Small intestine (tissue), 16 donors: Measurements from ENCODE around the gene TET3. TPM values are rescaled to one million over a fixed set of nuclear protein-coding genes. Genes with fewer than 3 reads are reported as not detected.
"Not testable (repeated sequence)": the region's sequence is repeated elsewhere in the genome, so short reads cannot be mapped to it uniquely, and the experiment has no call there.

Experiments used
- DNase-seq, 2 donors: peaks; one replicate each; pipeline versions ENCODE4 v3.0.0 to v3.0.0-alpha.2; 2013
- FAIRE-seq: peaks from 2 replicates; lab custom pipeline; 2012; peaks lifted over from hg19 to GRCh38; lab: Jason Lieb, UNC
- H3K27ac ChIP-seq, 3 donors: one replicate each; pipeline ENCODE4 v1.5.1; 2013; ENCODE audit warnings: low read length in 2 of 3, mild to moderate bottlenecking in 2 of 3, control low read depth in 1 of 3, inconsistent platforms in 1 of 3, low read depth in 1 of 3, moderate library complexity in 1 of 3
- H3K27me3 ChIP-seq, 3 donors: one replicate each; pipeline ENCODE4 v1.6.1; 2013; ENCODE audit warnings: low read length in 3 of 3, inconsistent platforms in 1 of 3; ENCODE audit not compliant: control insufficient read depth in 3 of 3, insufficient read depth in 3 of 3
- H3K36me3 ChIP-seq, 3 donors: one replicate each; pipeline ENCODE4 v1.6.1; 2013; ENCODE audit warnings: low read length in 3 of 3, inconsistent platforms in 1 of 3, low read depth in 1 of 3, mild to moderate bottlenecking in 1 of 3, moderate library complexity in 1 of 3; ENCODE audit not compliant: control insufficient read depth in 3 of 3, insufficient read depth in 2 of 3
- H3K4me1 ChIP-seq, 3 donors: one replicate each; pipeline ENCODE4 v1.6.1; 2013; ENCODE audit warnings: low read length in 2 of 3, inconsistent platforms in 1 of 3, low read depth in 1 of 3, mild to moderate bottlenecking in 1 of 3, moderate library complexity in 1 of 3; ENCODE audit not compliant: control insufficient read depth in 3 of 3, insufficient read depth in 2 of 3
- H3K4me3 ChIP-seq, 3 donors: one replicate each; pipeline ENCODE4 v1.5.1; 2013; ENCODE audit warnings: low read length in 3 of 3, control low read depth in 1 of 3, inconsistent platforms in 1 of 3, low read depth in 1 of 3, mild to moderate bottlenecking in 1 of 3, moderate library complexity in 1 of 3
- H3K9me3 ChIP-seq, 2 donors: one replicate each; pipeline ENCODE4 v1.6.1; 2013; ENCODE audit warnings: low read depth in 1 of 2, low read length in 1 of 2; ENCODE audit not compliant: control insufficient read depth in 2 of 2, insufficient read depth in 1 of 2
- WGBS, 3 donors: extraction: QIAGEN DNeasy Blood & Tissue Kit; methylation state at CpG; one replicate each; pipeline ENCODE4 v1.1.7; 2013; 5-methylcytosine and 5-hydroxymethylcytosine counted together
- long read RNA-seq, 10 donors: transcript quantifications; one replicate each; lab custom pipeline, GENCODE V29; 2026
- polyA plus RNA-seq, 4 donors: library from polyadenylated mRNA; stranded (reverse) in 3 of 4; unstranded in 1 of 4; fragments of 200-250 nt in 3 of 4; fragments of 120-200 nt in 1 of 4; gene quantifications; one replicate each; pipeline versions ENCODE4 v1.2.1 to v1.2.3, GENCODE V29; 2013
- donor health status: healthy with polysubstance abuse.
- donor health status: control.
- donor health status: control.
- donor health status: Bipolar disorder and iron deficiency.
- donor health status: healthy.

Gene TET3
- 10 to 100 TPM in 1 of 4 donors, 1 to 10 TPM in 3; 2.7 to 19.3 (median 6.2) TPM for polyA plus RNA-seq
- long read RNA-seq, donor 1, result 0 reads
- long read RNA-seq, donor 2, result 0 reads
- long read RNA-seq, donor 3, partial matches to known transcripts, result 10 of 10 reads
- long read RNA-seq, donor 3, other reads (novel, unspliced or antisense), result 0 of 10 reads
- long read RNA-seq, donor 4, result 0 reads
- long read RNA-seq, donor 5, result 0 reads
- long read RNA-seq, donor 6, result 0 reads
- long read RNA-seq, donor 7, result 0 reads
- long read RNA-seq, donor 8, result 0 reads
- long read RNA-seq, donor 9, result 0 reads
- long read RNA-seq, donor 10, result 0 reads

DNA sequence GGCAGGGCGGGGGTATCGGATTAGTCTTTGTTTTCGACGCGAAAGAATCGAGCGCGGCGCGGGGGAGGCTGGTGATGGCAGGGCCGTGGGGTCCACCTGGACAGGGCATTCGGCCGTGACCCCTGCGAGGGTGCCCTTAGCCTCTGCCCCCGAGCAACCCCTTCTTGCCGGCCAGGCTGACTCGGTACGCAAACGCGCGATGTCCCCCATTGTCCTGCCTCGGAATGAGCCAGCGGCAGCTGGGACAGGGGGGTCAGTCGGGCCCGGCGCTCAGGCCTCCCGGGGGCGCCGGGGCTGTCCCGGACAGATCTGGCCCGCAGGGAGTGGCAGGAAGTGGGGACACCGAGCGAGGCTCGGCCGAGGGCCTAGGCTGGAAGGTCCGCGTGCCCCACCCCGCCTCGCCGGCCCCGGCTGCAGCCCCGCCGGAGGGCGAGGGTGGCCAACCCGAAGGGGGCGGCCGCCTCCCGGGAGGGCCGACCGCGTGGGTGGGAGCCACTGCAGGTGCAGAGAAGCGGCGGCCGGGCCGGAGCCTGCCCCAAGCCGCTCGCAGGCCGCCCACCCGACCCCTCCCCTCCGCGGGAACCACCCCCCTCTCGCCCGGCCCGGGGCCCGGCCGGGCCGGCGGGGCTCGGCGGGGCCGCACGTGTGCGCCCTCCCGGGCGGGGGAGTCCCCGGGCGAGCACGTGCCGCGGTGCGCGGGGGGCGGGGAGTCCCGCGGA, at the start of gene TET3:
Gene TET3 (plus strand): TSS at position 708 of the 719 bp plus-strand sequence. CDS start 1,494 bp downstream, outside the sequence.
- no peaks in the 10 kb centered on the region for H3K9me3 ChIP-seq
- H3K27me3 ChIP-seq, result peaks cover 0 to 5% (median 0%) of the 10 kb centered on the region in 3 donors
- H3K36me3 ChIP-seq, result peaks cover 0 to 16% (median 0%) of the 10 kb centered on the region in 3 donors
- no peak for FAIRE-seq
- WGBS, 3 donors, result 1 to 9% (median 2%) methylated on average over 29 to 85 of the region's 85 CpGs
- peak within 1 kb of the TSS; percentile 69 to 83 (median 73) for H3K4me3 ChIP-seq
- peak; percentile 50 to 79 for DNase-seq
- peaks cover 4 to 60% (median 9%) of the 10 kb centered on the region in 3 donors for H3K4me1 ChIP-seq
- H3K27ac ChIP-seq, result peak within 1 kb of the TSS; percentile 98 to 99 (median 99)

DNA sequence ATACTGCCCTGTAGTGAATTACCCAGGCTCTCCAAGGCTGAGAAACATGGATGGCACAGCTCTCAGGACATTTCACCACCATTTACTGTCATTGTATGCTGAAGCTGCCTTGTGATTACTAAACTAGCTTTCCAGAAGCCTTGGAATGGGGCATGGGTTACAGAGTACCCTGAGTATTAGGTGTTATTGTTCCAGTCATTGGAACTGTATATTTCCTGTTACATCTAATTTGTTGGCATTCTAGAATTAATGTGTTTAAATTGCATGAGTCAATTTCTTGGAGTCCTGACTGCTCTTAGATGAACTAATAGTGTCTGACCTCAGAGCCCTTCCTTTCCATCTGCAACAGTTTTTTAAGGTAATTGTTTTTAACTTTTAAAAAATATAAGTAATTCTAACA, 49.1 kb upstream of the TET3 start:
- DNase-seq (no peak), FAIRE-seq (no peak)
- Histone ChIP-seq H3K9me3 (no peaks in the 10 kb centered on the region), H3K36me3 (peaks cover under 1 to 22% (median 17%) of the 10 kb centered on the region in 3 donors), H3K4me1 (peaks cover 0 to 5% (median 0%) of the 10 kb centered on the region in 3 donors), H3K4me3 (no peak overlapping the region), H3K27me3 (no peaks in the 10 kb centered on the region), H3K27ac (no peak overlapping the region)

DNA sequence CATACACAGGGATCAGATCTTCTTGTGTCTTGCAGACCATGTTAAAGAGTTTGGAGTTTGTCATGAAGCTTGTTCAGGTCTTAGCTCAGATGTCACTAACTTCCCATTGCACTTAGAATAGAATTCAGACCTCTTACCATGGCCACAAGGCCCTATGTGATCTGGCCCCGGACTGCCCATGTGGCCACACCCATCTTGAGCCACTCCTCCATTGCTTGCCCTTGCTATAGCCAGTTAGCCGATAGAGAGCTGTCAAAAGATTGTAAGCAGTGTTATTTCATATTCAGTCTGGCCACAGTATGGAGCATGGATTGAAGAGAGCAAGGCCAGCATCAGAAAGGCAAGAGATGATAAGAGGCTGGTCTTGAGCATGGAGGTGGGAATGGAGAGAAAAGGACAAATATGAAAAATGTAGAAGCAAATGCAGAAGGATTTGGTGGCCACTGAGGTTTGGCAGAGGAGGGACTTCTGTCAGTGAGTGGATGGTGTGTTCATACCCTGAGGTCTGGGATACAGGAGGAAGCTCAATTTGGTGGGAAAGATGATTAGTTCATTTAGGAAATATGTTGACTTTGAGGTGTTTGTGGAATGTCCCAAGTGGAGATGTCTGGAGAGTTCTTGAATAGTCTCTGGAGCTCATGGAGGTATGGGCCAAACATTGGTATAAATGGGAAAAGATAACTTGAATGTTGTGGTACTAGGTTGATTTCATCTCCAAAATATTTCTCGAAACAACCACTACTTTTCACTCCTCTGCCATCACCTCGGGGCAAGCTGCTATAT, 47.4 kb upstream of the TET3 start:
- Histone ChIP-seq H3K4me3 (no peak overlapping the region), H3K4me1 (no peaks in the 10 kb centered on the region), H3K9me3 (no peaks in the 10 kb centered on the region), H3K36me3 (peaks cover 2 to 30% (median 16%) of the 10 kb centered on the region in 3 donors), H3K27me3 (no peaks in the 10 kb centered on the region), H3K27ac (no peak overlapping the region)
- 84 to 92% (median 91%) methylated on average over 4 of the region's 4 CpGs for WGBS, 3 donors
- DNase-seq, result no peak
- no peak for FAIRE-seq

DNA sequence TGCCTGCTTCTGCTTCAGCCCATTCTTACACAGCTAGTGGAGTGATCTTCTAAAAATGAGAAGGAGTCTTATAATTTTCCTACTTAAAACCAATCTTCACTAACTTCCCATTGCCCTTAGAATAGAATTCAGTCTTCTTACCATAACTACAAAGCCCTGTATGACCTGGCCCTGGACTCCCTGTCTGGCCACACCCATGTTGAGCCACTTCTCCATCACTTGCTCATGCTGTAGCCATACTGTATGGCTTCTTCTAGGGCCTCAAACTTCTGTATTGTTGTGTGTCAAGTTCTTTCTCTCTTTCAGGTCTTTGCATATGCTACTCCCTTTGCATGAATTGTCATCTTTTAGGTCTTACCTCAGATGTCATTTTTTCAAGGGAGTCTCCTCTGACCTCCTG, 46.8 kb upstream of the TET3 start:
- H3K27ac ChIP-seq, result no peak overlapping the region
- no peaks in the 10 kb centered on the region for H3K4me1 ChIP-seq
- no peaks in the 10 kb centered on the region for H3K27me3 ChIP-seq

DNA sequence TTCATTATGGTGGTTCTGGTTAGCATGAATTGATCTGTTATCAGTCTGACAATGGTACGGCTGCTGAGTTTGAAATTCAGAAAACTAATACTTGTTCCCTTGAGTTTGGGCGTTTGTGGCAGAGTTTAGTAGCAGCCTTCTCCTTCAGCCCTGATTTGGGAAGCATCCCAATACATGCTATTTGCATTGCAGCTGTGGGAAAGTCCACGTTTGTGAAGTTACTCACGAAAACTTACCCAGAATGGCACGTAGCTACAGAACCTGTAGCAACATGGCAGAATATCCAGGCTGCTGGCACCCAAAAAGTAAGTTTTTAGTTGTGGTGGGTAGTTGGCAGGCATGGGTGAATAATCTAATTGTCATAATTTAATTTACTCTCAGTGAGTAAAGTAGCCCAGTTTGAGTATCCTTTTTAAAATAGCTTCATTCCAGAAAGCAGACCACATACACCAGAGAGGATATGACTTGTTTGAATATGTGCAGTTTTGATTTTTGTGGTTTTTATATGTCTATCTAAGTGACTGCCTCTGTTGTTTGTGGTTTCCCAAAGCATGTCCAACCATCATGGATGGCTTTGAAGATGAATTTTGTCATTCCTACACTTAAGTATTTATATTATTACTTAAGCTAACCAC, 45.9 kb upstream of the TET3 start:
- no peak for DNase-seq
- H3K4me1 ChIP-seq, result no peaks in the 10 kb centered on the region
- WGBS, 3 donors, result 80 to 81% (median 81%) methylated on average over 5 of the region's 5 CpGs
- H3K9me3 ChIP-seq, result no peaks in the 10 kb centered on the region
- no peak overlapping the region for H3K27ac ChIP-seq
- no peak for FAIRE-seq
- H3K27me3 ChIP-seq, result no peaks in the 10 kb centered on the region
- H3K4me3 ChIP-seq, result no peak overlapping the region
- H3K36me3 ChIP-seq, result peaks cover 2 to 31% (median 12%) of the 10 kb centered on the region in 3 donors

More for the DNA sequence above, 46.8 kb upstream of the TET3 start:
- FAIRE-seq (no peak), DNase-seq (no peak)
- peaks cover 2 to 30% (median 15%) of the 10 kb centered on the region in 3 donors for H3K36me3 ChIP-seq
- no peaks in the 10 kb centered on the region for H3K9me3 ChIP-seq
- H3K4me3 ChIP-seq, result no peak overlapping the region

DNA sequence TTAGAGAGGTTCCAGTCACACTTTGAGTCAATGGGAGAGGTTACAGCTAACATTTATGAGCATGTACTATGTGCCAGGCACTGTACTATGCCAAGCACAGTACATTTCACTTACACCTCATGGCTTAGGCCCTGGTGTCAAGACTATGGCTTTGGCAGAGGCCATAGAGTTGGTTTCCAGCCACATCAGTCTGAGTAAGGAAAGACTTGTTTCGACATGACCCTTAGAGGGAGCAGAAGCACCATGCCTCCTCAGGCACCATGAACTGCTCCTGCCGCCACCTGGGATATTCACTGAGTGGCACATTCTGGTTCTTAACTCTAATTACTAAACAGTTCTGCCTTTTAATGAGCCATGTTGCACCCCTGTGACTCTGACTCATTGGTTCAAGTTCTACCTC, 45.3 kb upstream of the TET3 start:
- Histone ChIP-seq H3K4me3 (no peak overlapping the region), H3K9me3 (no peaks in the 10 kb centered on the region), H3K27me3 (no peaks in the 10 kb centered on the region), H3K36me3 (peaks cover 2 to 32% (median 15%) of the 10 kb centered on the region in 3 donors), H3K27ac (no peak overlapping the region), H3K4me1 (no peaks in the 10 kb centered on the region)
- DNase-seq (no peak), FAIRE-seq (no peak)
- 71 to 93% (median 88%) methylated on average over 2 of the region's 2 CpGs for whole genome bisulfite sequencing, 3 donors

DNA sequence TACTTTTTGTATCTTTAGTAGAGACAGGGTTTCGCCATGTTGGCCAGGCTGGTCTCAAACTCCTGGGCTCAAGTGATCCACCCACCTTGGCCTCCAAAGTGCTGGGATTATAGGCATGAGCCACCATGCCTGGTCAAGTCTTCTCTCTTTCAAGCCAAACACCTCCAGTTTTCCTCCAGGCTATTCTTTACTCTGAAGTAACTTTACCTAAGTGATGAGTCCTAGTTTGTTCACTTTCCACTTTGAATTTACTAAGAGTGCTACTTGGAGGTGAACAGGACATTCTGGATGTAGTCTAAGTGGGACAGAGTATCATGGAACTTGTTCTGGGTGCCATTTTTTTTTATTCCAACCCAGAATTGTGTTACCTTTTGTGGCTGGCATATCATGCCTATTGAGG, 44.6 kb upstream of the TET3 start:
- DNase-seq, FAIRE-seq, H3K4me3 ChIP-seq, H3K9me3 ChIP-seq, H3K27me3 ChIP-seq, H3K27ac ChIP-seq, H3K4me1 ChIP-seq: not testable (repeated sequence)
- 98 to 100% (median 100%) methylated on average over 1 of the region's 1 CpG for WGBS, 3 donors
- H3K36me3 ChIP-seq, result peaks cover 2 to 30% (median 17%) of the 10 kb centered on the region in 3 donors

DNA sequence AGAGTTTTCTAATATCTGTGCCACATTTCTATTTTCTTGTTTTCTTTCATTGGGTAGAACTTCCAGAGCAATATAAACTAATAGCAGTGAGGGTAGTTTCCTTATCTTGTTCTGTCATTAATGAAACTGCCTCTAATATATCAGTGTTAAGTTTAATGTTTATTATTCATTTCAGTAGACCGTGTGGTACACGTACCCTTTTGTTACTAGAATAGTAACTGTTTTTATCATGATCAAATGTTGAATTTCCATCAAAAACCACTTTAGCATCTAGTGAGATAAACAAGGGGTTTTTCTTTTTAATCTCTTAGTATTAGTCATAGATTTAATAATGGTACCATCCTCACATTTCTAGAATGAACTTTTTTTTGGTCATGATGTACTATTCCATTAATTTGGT, 42.0 kb upstream of the TET3 start:
- no peak for FAIRE-seq

More for the DNA sequence above, 42.0 kb upstream of the TET3 start:
- Histone ChIP-seq H3K4me3 (no peak overlapping the region), H3K9me3 (no peaks in the 10 kb centered on the region), H3K4me1 (no peaks in the 10 kb centered on the region), H3K36me3 (peaks cover 2 to 39% (median 18%) of the 10 kb centered on the region in 3 donors), H3K27ac (no peak overlapping the region), H3K27me3 (no peaks in the 10 kb centered on the region)
- WGBS, 3 donors, result 24 to 39% (median 34%) methylated on average over 2 of the region's 2 CpGs
- no peak for DNase-seq
